Ovary (tissue), 9 donors: ENCODE measurements around the gene CTDSP2. TPM values are rescaled to one million over a fixed set of nuclear protein-coding genes. Genes with fewer than 3 reads are reported as not detected.

Source experiments
- DNase-seq, 5 donors: peaks; one replicate each; pipeline ENCODE4 v3.0.0-alpha.2; 2019 to 2020
- H3K27ac ChIP-seq, 2 donors: fragments of 200-600 bp; one replicate each; pipeline versions ENCODE4 v1.5.1 to v1.8.0; 2019 to 2022
- H3K27me3 ChIP-seq: fragments of 200-600 bp; one replicate; pipeline ENCODE4 v1.8.0; 2022
- H3K36me3 ChIP-seq: fragments of 200-600 bp; sonication (generic); one replicate; pipeline ENCODE4 v1.5.1; 2019
- H3K4me1 ChIP-seq: one replicate; pipeline ENCODE4 v1.8.1; 2013; ENCODE audit warnings: mild to moderate bottlenecking, moderate library complexity; ENCODE audit not compliant: insufficient read depth
- H3K4me3 ChIP-seq: fragments of 200-600 bp; sonication (generic); one replicate; pipeline ENCODE4 v1.5.1; 2017
- H3K9me3 ChIP-seq, 2 donors: fragments of 200-600 bp in 1 of 2; sonication (generic) in 1 of 2; one replicate each; pipeline versions ENCODE4 v1.5.1 to v1.8.1; 2013 to 2019; ENCODE audit warnings: mild to moderate bottlenecking in 1 of 2, moderate library complexity in 1 of 2
- EP300 ChIP-seq: sonication (generic); formaldehyde crosslinking; IDR thresholded peaks from one replicate; pipeline ENCODE4 v1.6.1; 2017; ENCODE audit warnings: antibody characterized with exemption
- POLR2A ChIP-seq: fragments of 450-650 bp; IDR thresholded peaks from one replicate; pipeline ENCODE4 v1.6.1; 2017; ENCODE audit warnings: antibody characterized with exemption, mild to moderate bottlenecking, moderate library complexity
- WGBS, 3 donors: extraction: QIAGEN DNeasy Blood & Tissue Kit in 1 of 3; methylation state at CpG; one replicate each; pipeline versions ENCODE4 v1.1.5 to v1.1.7; 2013 to 2017; 5-methylcytosine and 5-hydroxymethylcytosine counted together
- intact Hi-C, 4 donors: fragments of 100-400 bp; cut with DNase I; formaldehyde crosslinking; loops; one replicate each; pipeline versions ENCODE4 v1.11.0 to v1.15.1; 2022 to 2023
- polyA plus RNA-seq, 2 donors: library from polyadenylated mRNA; stranded (reverse); fragments of 200-250 nt in 1 of 2; fragments of 350-450 nt in 1 of 2; fragmentation: Illumina TruSeq in 1 of 2; extraction: RNeasy Lipid Tissue Mini Kit (QIAGEN cat#74804) in 1 of 2; gene quantifications; one replicate each; pipeline ENCODE4 v1.2.3, GENCODE V29; 2013 to 2014
- total RNA-seq, 7 donors: library from RNA; depleted of rRNA in 2 of 7; stranded (reverse); fragments of >200 nt in 2 of 7; fragmentation: NEBNext Ultra II Directional in 3 of 7; extraction: Animal tissue kit (Norgen Biotek cat#: 25700) in 3 of 7; gene quantifications; one replicate each; pipeline versions ENCODE4 v1.1.0 to v1.2.4, GENCODE V29; 2016 to 2023
- TF ChIP-seq, protein P1 (sequence below), 3 donors: fragments of 450-650 bp in 2 of 3; fragments of 200-600 bp in 1 of 3; IDR thresholded peaks; one replicate each; pipeline versions ENCODE4 v1.5.1 to v1.8.0; 2016 to 2022; ENCODE audit warnings: antibody characterized with exemption in 3 of 3, mild to moderate bottlenecking in 1 of 3
- donor health status: DM: no; HTN: no; CAD: no; lungs with moderate emphysema.
- donor health status: DM: no; HTN: no; CAD: no.
- donor health status: Bipolar disorder and iron deficiency.
- donor health status: DM: yes; HTN: yes; CAD: no.
- donor health status: DM: no; HTN: no; CAD: no.
- donor health status: DM: yes; HTN: yes; CAD: no.

CTDSP2 gene
- total and polyA plus RNA-seq, 9 donors = 73.1 to 212 (median 166) TPM

DNA sequence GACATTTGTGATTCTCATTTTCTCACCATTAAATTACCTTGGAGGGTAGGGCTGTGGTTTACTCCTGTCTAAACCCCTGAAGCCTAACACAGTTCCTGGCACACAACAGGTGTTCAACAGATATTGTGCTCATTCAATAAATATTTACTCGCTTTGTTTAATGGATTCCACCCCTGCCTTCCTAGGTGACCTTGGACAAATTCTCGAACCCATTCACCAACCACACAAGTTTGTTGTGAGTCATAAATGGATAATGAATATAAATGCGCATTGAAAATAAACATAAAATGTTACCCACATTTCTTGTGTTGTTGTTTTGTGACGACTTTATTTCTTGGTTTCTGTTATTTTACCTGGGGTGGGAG, 64.3 kb downstream of the CTDSP2 start:
- no peak for DNase-seq
- no peak overlapping the region for H3K27ac ChIP-seq
- TF ChIP-seq POLR2A (no peak), EP300 (no peak)
- TF ChIP-seq, protein P1, sequence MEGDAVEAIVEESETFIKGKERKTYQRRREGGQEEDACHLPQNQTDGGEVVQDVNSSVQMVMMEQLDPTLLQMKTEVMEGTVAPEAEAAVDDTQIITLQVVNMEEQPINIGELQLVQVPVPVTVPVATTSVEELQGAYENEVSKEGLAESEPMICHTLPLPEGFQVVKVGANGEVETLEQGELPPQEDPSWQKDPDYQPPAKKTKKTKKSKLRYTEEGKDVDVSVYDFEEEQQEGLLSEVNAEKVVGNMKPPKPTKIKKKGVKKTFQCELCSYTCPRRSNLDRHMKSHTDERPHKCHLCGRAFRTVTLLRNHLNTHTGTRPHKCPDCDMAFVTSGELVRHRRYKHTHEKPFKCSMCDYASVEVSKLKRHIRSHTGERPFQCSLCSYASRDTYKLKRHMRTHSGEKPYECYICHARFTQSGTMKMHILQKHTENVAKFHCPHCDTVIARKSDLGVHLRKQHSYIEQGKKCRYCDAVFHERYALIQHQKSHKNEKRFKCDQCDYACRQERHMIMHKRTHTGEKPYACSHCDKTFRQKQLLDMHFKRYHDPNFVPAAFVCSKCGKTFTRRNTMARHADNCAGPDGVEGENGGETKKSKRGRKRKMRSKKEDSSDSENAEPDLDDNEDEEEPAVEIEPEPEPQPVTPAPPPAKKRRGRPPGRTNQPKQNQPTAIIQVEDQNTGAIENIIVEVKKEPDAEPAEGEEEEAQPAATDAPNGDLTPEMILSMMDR (IDR thresholded peaks at IDR 0.05) = no peak
- no peaks in the 10 kb centered on the region for H3K27me3 ChIP-seq
- H3K36me3 ChIP-seq = no peaks in the 10 kb centered on the region
- intact Hi-C loops = loop anchor here in 2 of 4 donors (2.0 to 10.0 kb wide), 2 partner anchors 53 to 123 kb away; no protein-coding TSS in a partner anchor
- H3K9me3 ChIP-seq = no peaks in the 10 kb centered on the region
- 4 to 12% (median 5%) methylated on average over 4 of the region's 4 CpGs for WGBS, 3 donors
- H3K4me3 ChIP-seq = peak overlapping the region; percentile 93
- peaks cover 3% of the 10 kb centered on the region for H3K4me1 ChIP-seq

DNA sequence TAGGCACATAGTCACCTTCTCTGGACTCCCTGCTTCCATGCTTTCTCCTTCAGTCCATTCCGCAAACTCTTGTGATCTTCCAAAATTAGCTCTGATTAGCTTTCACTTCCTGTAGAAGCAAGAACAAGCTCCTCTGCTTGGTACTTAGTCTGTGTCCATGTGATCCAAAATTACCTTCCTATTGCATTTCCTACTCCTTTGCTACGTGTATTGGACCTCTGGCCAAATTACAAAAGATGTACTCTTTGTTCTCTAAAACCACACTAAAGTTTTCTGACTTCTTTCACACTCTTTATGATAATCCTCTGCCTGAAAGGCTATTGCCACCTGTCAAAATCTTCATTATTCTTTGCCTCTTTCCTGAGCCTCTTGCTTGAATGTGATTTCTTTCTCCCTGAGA, 64.7 kb downstream of the CTDSP2 start:
- Histone ChIP-seq H3K27me3 (no peaks in the 10 kb centered on the region), H3K27ac (no peak overlapping the region), H3K36me3 (no peaks in the 10 kb centered on the region), H3K4me1 (peaks cover 3% of the 10 kb centered on the region), H3K4me3 (no peak overlapping the region), H3K9me3 (no peaks in the 10 kb centered on the region)
- TF ChIP-seq, protein P1 (IDR thresholded peaks at IDR 0.05) = no peak
- TF ChIP-seq POLR2A (no peak), EP300 (no peak)
- WGBS, 3 donors = 70 to 76% (median 72%) methylated on average over 2 of the region's 2 CpGs
- intact Hi-C loops = loop anchor here in 2 of 4 donors (2.0 to 10.0 kb wide), 2 partner anchors 53 to 123 kb away; no protein-coding TSS in a partner anchor
- no peak for DNase-seq

DNA sequence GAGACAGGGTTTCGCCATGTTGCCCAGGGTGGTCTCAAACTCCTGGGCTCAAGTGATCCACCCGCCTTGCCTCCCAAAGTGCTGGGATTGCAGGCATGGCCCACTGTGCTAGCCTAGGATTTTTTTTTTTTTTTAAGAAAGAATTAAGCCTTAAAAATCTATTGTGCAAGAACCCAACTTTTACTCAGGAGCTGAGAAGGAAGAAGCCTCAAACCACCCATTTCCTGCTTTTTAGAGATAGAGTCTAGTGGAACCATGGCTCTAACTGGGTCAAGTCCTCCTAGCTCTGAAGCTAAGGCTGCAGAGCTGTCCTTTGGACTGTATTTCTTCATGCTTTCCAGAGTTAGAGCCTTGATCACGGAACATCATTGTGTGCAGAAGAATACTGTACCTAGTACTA, 65.3 kb downstream of the CTDSP2 start:
- H3K27me3 ChIP-seq = no peaks in the 10 kb centered on the region
- DNase-seq = no peak
- no peaks in the 10 kb centered on the region for H3K36me3 ChIP-seq
- intact Hi-C loops = loop anchor here in 1 of 4 donors (10.0 kb wide), 1 partner anchor 54 kb away; no protein-coding TSS in a partner anchor
- 91 to 98% (median 96%) methylated on average over 3 of the region's 3 CpGs for WGBS, 3 donors
- no peak overlapping the region for H3K27ac ChIP-seq
- peaks cover 3% of the 10 kb centered on the region for H3K4me1 ChIP-seq
- no peak overlapping the region for H3K4me3 ChIP-seq
- H3K9me3 ChIP-seq = no peaks in the 10 kb centered on the region
- no peak for TF ChIP-seq EP300
- TF ChIP-seq, protein P1 (IDR thresholded peaks at IDR 0.05) = no peak
- TF ChIP-seq POLR2A = no peak

DNA sequence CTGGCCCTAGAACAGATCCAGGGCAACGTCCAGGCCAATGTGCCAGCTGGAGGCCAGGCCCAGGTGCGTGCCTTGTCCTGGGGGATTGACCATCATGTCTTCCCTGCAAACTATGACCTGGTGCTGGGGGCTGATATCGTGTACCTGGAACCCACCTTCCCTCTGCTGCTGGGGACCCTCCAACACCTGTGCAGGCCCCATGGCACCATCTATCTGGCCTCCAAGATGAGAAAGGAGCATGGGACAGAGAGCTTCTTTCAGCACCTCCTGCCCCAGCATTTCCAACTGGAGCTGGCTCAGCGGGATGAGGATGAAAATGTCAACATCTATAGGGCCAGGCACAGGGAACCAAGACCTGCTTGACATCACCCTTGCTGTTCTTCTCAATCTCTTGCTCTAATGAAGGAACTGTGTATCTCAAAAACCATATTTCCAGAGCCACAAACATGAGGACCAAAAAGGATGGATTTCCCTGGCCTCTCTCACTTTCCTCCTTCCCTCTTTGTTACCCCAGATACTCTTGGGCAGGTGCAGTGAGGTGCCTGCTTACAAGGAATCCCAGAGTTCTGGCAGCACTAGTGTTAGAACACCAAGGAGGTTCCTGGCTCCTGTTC, 66.1 kb downstream of the CTDSP2 start:
- Histone ChIP-seq H3K4me3 (no peak overlapping the region), H3K27ac (no peak overlapping the region), H3K9me3 (no peaks in the 10 kb centered on the region), H3K27me3 (no peaks in the 10 kb centered on the region), H3K4me1 (peaks cover 3% of the 10 kb centered on the region), H3K36me3 (no peaks in the 10 kb centered on the region)
- 70 to 76% (median 72%) methylated on average over 4 of the region's 4 CpGs for WGBS, 3 donors
- intact Hi-C loops = loop anchor here in 1 of 4 donors (10.0 kb wide), 1 partner anchor 54 kb away; no protein-coding TSS in a partner anchor
- DNase-seq = no peak
- TF ChIP-seq EP300 (no peak), POLR2A (no peak)
- TF ChIP-seq, protein P1 (IDR thresholded peaks at IDR 0.05) = no peak
